Stimulated activated CD8-positive, alpha-beta memory T cell treated with anti-CD3 and anti-CD28 coated beads, Interleukin-12 subunit alpha, Interleukin-12 subunit beta, amount 100 ng/mL, for 24 hours (primary cell): Measurements from ENCODE around the gene TMEM165.
"Not testable (repeated sequence)": the region's sequence is repeated elsewhere in the genome, so short reads cannot be mapped to it uniquely, and the experiment has no call there.

Experiments used
- DNase-seq: peaks from one replicate; pipeline ENCODE4 v3.0.0-alpha.2; 2020; ENCODE audit errors: extremely low read depth

The TMEM165 gene

GRCh38 chr4:55395529-55396307 is at the start of gene TMEM165:
TSS of gene TMEM165 (plus strand) at chr4:55395957. CDS start at chr4:55396190, 233 bp downstream.
- DNase-seq = peak; percentile 79

GRCh38 chr4:55345980-55346850 is 49.5 kb upstream of the TMEM165 start, which contains the start of gene SRD5A3:
TSS of gene SRD5A3 (plus strand) at chr4:55346242. CDS start at chr4:55346337, 95 bp downstream.
- peak; percentile 58 for DNase-seq

- no peak for DNase-seq
These were observed 48.9 kb upstream of the TMEM165 start for GRCh38 chr4:55346851-55347255.

GRCh38 chr4:55347610-55348228 is 48.0 kb upstream of the TMEM165 start:
- DNase-seq = no peak

GRCh38 chr4:55348466-55348865 is 47.3 kb upstream of the TMEM165 start:
- DNase-seq = no peak

GRCh38 chr4:55350870-55351269 is 44.9 kb upstream of the TMEM165 start:
- not testable (repeated sequence) for DNase-seq

- DNase-seq = no peak
These were observed 43.9 kb upstream of the TMEM165 start for GRCh38 chr4:55351824-55352223.

- no peak for DNase-seq
These were observed 43.0 kb upstream of the TMEM165 start for GRCh38 chr4:55352726-55353125.

GRCh38 chr4:55353228-55353747 is 42.5 kb upstream of the TMEM165 start:
- not testable (repeated sequence) for DNase-seq

- no peak for DNase-seq
These were observed 41.1 kb upstream of the TMEM165 start for GRCh38 chr4:55354648-55355047.

- no peak for DNase-seq
These were observed 40.2 kb upstream of the TMEM165 start for GRCh38 chr4:55355555-55355954.

GRCh38 chr4:55356991-55357461 is 38.7 kb upstream of the TMEM165 start:
- no peak for DNase-seq

GRCh38 chr4:55358246-55358645 is 37.5 kb upstream of the TMEM165 start:
- no peak for DNase-seq

GRCh38 chr4:55358668-55359067 is 37.1 kb upstream of the TMEM165 start:
- no peak for DNase-seq

GRCh38 chr4:55359397-55359916 is 36.3 kb upstream of the TMEM165 start:
- no peak for DNase-seq

- DNase-seq = not testable (repeated sequence)
These were observed 32.8 kb upstream of the TMEM165 start for GRCh38 chr4:55362938-55363337.

GRCh38 chr4:55363691-55364351 is 31.9 kb upstream of the TMEM165 start:
- DNase-seq = no peak

GRCh38 chr4:55364691-55365344 is 30.9 kb upstream of the TMEM165 start:
- no peak for DNase-seq

- DNase-seq = no peak
These were observed 30.4 kb upstream of the TMEM165 start for GRCh38 chr4:55365345-55365728.

- DNase-seq = no peak
These were observed 29.1 kb upstream of the TMEM165 start for GRCh38 chr4:55366621-55367020.
